ENCODE data around the gene TOP3A.

The TOP3A gene

GRCh38 chr17:18256351-18256750 is 58.4 kb downstream of the TOP3A start:
- TF ChIP-seq POLR2A (IDR thresholded peaks at IDR 0.05; ENCODE audit: extremely low read depth, insufficient read length): no peak
- TF ChIP-seq MYC (IDR thresholded peaks at IDR 0.05; ENCODE audit: low read depth, low read length): no peak
- TF ChIP-seq, protein P1, sequence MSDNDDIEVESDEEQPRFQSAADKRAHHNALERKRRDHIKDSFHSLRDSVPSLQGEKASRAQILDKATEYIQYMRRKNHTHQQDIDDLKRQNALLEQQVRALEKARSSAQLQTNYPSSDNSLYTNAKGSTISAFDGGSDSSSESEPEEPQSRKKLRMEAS (IDR thresholded peaks at IDR 0.05; ENCODE audit: low read depth, low read length): no peak
- TF ChIP-seq, protein P2, sequence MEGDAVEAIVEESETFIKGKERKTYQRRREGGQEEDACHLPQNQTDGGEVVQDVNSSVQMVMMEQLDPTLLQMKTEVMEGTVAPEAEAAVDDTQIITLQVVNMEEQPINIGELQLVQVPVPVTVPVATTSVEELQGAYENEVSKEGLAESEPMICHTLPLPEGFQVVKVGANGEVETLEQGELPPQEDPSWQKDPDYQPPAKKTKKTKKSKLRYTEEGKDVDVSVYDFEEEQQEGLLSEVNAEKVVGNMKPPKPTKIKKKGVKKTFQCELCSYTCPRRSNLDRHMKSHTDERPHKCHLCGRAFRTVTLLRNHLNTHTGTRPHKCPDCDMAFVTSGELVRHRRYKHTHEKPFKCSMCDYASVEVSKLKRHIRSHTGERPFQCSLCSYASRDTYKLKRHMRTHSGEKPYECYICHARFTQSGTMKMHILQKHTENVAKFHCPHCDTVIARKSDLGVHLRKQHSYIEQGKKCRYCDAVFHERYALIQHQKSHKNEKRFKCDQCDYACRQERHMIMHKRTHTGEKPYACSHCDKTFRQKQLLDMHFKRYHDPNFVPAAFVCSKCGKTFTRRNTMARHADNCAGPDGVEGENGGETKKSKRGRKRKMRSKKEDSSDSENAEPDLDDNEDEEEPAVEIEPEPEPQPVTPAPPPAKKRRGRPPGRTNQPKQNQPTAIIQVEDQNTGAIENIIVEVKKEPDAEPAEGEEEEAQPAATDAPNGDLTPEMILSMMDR (IDR thresholded peaks at IDR 0.05; ENCODE audit: low read depth, low read length): no peak
- H3K4me3 ChIP-seq (ENCODE audit: low read depth, low read length): no peak overlapping the region

DNA sequence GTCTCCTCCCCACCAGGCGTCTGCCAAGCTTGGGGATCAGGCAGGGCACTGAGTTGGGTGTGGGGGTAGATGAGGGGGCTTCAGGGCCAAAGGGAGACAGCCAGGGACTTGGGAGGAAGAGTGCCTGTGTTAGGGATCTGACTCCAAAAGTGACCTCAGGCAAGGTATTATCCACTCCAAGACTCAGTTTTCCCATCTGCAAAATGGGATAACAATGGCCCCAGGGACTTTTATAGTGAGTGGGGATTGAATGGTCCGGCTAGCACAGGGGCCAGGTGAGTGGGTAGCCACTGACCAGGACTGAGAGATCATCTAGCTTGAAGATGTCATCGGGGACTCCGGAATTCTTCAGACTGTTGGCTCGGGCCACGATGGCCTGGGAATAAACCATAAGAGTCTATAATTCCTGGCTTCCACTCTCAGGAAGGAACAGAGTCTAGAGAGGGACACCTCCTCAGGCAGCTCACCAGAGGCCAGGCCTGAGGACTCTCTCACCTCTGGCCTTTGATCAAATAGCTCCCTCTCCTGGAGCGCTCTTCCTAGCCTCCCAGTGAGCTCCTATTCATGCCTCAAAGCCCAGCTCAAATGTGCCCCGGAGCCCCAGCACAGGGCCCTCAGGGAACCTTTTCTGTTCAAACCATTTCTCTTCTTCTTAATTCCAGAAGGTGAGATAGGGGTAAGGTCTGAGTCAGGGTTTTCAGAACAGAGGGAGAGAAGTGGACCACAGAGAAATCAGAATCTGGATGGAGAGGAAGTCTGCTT is 59.7 kb downstream of the TOP3A start:
- TF ChIP-seq, protein P2 (IDR thresholded peaks at IDR 0.05; ENCODE audit: low read depth, low read length): no peak
- TF ChIP-seq POLR2A (IDR thresholded peaks at IDR 0.05; ENCODE audit: extremely low read depth, insufficient read length): no peak
- TF ChIP-seq, protein P1 (IDR thresholded peaks at IDR 0.05; ENCODE audit: low read depth, low read length): no peak
- TF ChIP-seq MYC (IDR thresholded peaks at IDR 0.05; ENCODE audit: low read depth, low read length): no peak
- DNase-seq (ENCODE audit: low read depth): no peak
- H3K4me3 ChIP-seq (ENCODE audit: low read depth, low read length): no peak overlapping the region

More at GRCh38 chr17:18256351-18256750, 58.4 kb downstream of the TOP3A start:
- DNase-seq (ENCODE audit: low read depth): no peak

DNA sequence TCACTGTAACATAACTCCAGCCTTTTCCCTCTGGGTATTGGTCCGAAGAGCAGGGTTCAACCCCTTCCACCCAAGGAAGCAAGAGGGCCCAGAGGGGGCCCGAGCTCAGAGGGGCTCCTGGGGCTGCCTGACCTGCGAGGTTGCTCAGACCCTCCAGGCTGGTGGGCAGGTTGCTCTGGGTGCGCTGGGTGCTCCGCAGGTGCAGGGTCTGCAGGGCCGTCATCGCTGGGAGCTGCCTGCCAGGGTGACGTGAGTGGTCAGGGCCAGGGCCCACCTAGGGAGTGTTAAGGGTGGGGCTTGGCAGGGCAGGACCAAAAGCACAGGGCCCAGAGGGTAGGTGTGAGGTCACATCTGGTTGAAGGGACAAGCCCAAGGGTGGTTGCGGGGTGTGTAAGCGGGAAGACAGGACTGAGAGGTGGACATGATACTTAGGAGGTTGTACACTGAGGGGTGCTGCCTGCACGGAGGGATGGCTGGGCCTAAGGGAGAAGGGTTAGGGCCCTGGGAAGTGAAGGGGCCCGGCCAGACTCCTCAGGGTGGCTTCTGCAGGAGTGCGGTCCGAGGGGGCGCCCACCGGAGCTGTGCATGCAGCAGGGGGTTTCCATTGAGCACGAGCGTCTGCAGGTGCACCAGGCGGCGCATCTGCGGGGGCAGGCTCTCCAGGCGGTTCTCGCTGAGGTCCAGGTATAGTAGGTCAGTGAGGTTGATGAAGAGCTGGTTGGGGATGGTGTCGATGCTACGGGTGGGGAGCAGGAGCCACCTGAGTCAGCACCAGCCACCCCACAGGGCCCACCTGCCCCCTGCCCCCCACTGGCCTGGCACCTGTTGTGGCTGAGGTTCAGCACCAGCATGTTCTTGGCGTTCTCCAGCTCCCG is 60.6 kb downstream of the TOP3A start:
- TF ChIP-seq MYC (IDR thresholded peaks at IDR 0.05; ENCODE audit: low read depth, low read length): no peak
- TF ChIP-seq, protein P2 (IDR thresholded peaks at IDR 0.05; ENCODE audit: low read depth, low read length): no peak
- no peak for TF ChIP-seq POLR2A (IDR thresholded peaks at IDR 0.05; ENCODE audit: extremely low read depth, insufficient read length)
- TF ChIP-seq, protein P1 (IDR thresholded peaks at IDR 0.05; ENCODE audit: low read depth, low read length): no peak
- DNase-seq (ENCODE audit: low read depth): no peak
- no peak overlapping the region for H3K4me3 ChIP-seq (ENCODE audit: low read depth, low read length)

GRCh38 chr17:18253187-18253884 is 61.5 kb downstream of the TOP3A start:
- TF ChIP-seq, protein P1 (IDR thresholded peaks at IDR 0.05; ENCODE audit: low read depth, low read length): no peak
- TF ChIP-seq, protein P2 (IDR thresholded peaks at IDR 0.05; ENCODE audit: low read depth, low read length): no peak
- TF ChIP-seq MYC (IDR thresholded peaks at IDR 0.05; ENCODE audit: low read depth, low read length): no peak
- no peak for TF ChIP-seq POLR2A (IDR thresholded peaks at IDR 0.05; ENCODE audit: extremely low read depth, insufficient read length)
- no peak overlapping the region for H3K4me3 ChIP-seq (ENCODE audit: low read depth, low read length)
- DNase-seq (ENCODE audit: low read depth): no peak

- no peak overlapping the region for H3K4me3 ChIP-seq (ENCODE audit: low read depth, low read length)
- TF ChIP-seq, protein P2 (IDR thresholded peaks at IDR 0.05; ENCODE audit: low read depth, low read length): no peak
- TF ChIP-seq MYC (IDR thresholded peaks at IDR 0.05; ENCODE audit: low read depth, low read length) (no peak), POLR2A (IDR thresholded peaks at IDR 0.05; ENCODE audit: extremely low read depth, insufficient read length) (no peak)
- TF ChIP-seq, protein P1 (IDR thresholded peaks at IDR 0.05; ENCODE audit: low read depth, low read length): no peak
- no peak for DNase-seq (ENCODE audit: low read depth)
Measured at GRCh38 chr17:18252160-18252559, 62.6 kb downstream of the TOP3A start.

Data from NB4 (cell line).